HepG2 (cell line): ENCODE measurements around the gene P2RY6. TPM values are rescaled to one million over a fixed set of nuclear protein-coding genes. Genes with fewer than 3 reads are reported as not detected.

ENCODE experiments used
- CBFB ChIP-seq: sonication (generic); formaldehyde crosslinking; IDR thresholded peaks from 2 replicates; pipeline ENCODE4 v1.4.0; 2020; ENCODE audit warnings: missing genetic modification reagents
- HNF4A ChIP-seq: sonication (generic); formaldehyde crosslinking; IDR thresholded peaks from 2 replicates; pipeline ENCODE4 v1.4.0; 2020; ENCODE audit warnings: missing genetic modification reagents
- KDM4B ChIP-seq: sonication (generic); formaldehyde crosslinking; IDR thresholded peaks from 2 replicates; pipeline ENCODE4 v1.4.0; 2020; ENCODE audit warnings: missing genetic modification reagents
- KLF16 ChIP-seq, 2 experiments: sonication (generic) in 1 of 2; formaldehyde crosslinking in 1 of 2; IDR thresholded peaks; 2 replicates each; pipeline versions ENCODE4 v1.6.1 to v1.8.0; 2016 to 2023; ENCODE audit warnings: missing genetic modification reagents in 2 of 2, missing compliant biosample characterization in 1 of 2
- NCOA1 ChIP-seq: sonication (generic); formaldehyde crosslinking; IDR thresholded peaks from 2 replicates; pipeline ENCODE4 v1.9.0; 2021; ENCODE audit warnings: missing genetic modification reagents
- REXO4 ChIP-seq: sonication (generic); formaldehyde crosslinking; IDR thresholded peaks from 2 replicates; pipeline ENCODE4 v1.8.0; 2022; ENCODE audit warnings: missing genetic modification reagents, mild to moderate bottlenecking, borderline replicate concordance
- TBX2 ChIP-seq: sonication (generic); formaldehyde crosslinking; IDR thresholded peaks from 2 replicates; pipeline ENCODE4 v1.5.0; 2020; ENCODE audit warnings: missing genetic modification reagents, mild to moderate bottlenecking, borderline replicate concordance
- ZMYM2 ChIP-seq: sonication (generic); formaldehyde crosslinking; IDR thresholded peaks from 2 replicates; pipeline ENCODE4 v1.8.0; 2022; ENCODE audit warnings: mild to moderate bottlenecking, missing genetic modification reagents
- ZNF546 ChIP-seq: sonication (generic); formaldehyde crosslinking; conservative IDR thresholded peaks from 2 replicates; pipeline ENCODE4 v1.8.1; 2023; ENCODE audit warnings: mild to moderate bottlenecking, missing genetic modification reagents
- polyA plus RNA-seq, 8 experiments: library from polyadenylated mRNA; depleted of rRNA in 3 of 8; stranded (reverse) in 7 of 8; unstranded in 1 of 8; fragments of >200 nt; fragmentation: Illumina TruSeq in 4 of 8; extraction: Trizol in 4 of 8; gene quantifications; 2 replicates each; pipeline versions ENCODE4 v1.2.1 to v1.2.3, GENCODE V29; 2011 to 2016; ENCODE audit warnings: low read depth in 4 of 8, missing spikeins in 1 of 8, mixed read lengths in 1 of 8; ENCODE audit not compliant: insufficient read depth in 1 of 8
- total RNA-seq, 5 experiments: library from RNA; depleted of rRNA; stranded (reverse); fragments of >200 nt; fragmentation: Illumina TruSeq; extraction: Trizol; gene quantifications; 2 replicates each; pipeline ENCODE4 v1.2.3, GENCODE V29; 2016; ENCODE audit warnings: low read depth in 1 of 5
- TF ChIP-seq, protein P1 (sequence below): IDR thresholded peaks from 2 replicates; pipeline ENCODE4 v1.6.1; 2016; ENCODE audit warnings: low read depth, missing genetic modification reagents, missing compliant biosample characterization
- TF ChIP-seq, protein P2 (sequence below): sonication (generic); formaldehyde crosslinking; IDR thresholded peaks from 2 replicates; pipeline ENCODE4 v1.4.0; 2020; ENCODE audit warnings: missing genetic modification reagents, mild to moderate bottlenecking, borderline replicate concordance
- TF ChIP-seq, protein P3 (sequence below): sonication (generic); formaldehyde crosslinking; IDR thresholded peaks from 2 replicates; pipeline ENCODE4 v1.5.0; 2020; ENCODE audit warnings: missing genetic modification reagents
- TF ChIP-seq, protein P4 (sequence below), 2 experiments: fragments of 450-650 bp in 1 of 2; sonication (generic) in 1 of 2; formaldehyde crosslinking; IDR thresholded peaks; 2 replicates each; pipeline versions ENCODE4 v1.5.0 to v1.8.0; 2020 to 2022; ENCODE audit warnings: mild to moderate bottlenecking in 1 of 2, missing genetic modification reagents in 1 of 2
- TF ChIP-seq, protein P5 (sequence below): sonication (generic); formaldehyde crosslinking; IDR thresholded peaks from 2 replicates; pipeline ENCODE4 v1.5.0; 2020; ENCODE audit warnings: mild to moderate bottlenecking, missing genetic modification reagents

P2RY6 gene
- total and polyA plus RNA-seq, 2 of the 13 experiments (the other 11 are each of a cell fraction or from before 2014, with no cell fraction given) = 0.09 to 0.29 TPM

DNA sequence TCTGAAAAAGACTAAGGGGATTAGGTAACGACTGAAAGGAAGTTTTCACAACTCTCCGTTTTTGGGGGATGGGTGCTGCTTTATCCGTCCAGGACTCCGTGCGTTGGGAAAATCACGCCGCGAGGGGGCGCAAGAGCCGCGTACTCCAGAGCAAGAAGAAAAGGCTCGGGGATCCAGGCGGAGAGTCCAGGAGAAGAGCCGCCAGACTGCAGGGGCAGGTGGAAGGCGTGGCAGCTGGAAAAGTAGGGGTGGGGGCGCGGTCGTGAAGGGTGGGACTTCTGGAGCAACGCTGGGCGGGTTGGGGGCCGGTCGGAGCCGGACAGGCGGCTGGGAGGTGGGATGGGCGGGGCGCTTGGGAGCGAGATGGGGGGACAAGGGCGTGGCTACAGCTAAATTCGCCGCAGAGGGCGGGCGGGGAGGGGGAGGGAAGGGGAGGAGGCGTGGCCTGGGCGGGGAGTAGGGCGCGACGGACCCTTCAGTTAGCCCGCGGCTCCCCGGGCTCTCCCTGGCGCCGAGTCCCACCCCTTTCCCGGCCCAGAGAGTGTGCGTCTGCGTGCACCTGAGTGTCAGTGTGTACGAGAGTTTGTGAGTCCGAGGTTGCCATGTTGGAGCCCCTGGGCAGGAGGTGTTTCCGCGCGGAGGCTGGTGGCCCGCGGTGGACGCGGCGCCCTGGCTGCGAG lies 35.3 kb downstream of the P2RY6 start (continued):
- TF ChIP-seq, protein P1, sequence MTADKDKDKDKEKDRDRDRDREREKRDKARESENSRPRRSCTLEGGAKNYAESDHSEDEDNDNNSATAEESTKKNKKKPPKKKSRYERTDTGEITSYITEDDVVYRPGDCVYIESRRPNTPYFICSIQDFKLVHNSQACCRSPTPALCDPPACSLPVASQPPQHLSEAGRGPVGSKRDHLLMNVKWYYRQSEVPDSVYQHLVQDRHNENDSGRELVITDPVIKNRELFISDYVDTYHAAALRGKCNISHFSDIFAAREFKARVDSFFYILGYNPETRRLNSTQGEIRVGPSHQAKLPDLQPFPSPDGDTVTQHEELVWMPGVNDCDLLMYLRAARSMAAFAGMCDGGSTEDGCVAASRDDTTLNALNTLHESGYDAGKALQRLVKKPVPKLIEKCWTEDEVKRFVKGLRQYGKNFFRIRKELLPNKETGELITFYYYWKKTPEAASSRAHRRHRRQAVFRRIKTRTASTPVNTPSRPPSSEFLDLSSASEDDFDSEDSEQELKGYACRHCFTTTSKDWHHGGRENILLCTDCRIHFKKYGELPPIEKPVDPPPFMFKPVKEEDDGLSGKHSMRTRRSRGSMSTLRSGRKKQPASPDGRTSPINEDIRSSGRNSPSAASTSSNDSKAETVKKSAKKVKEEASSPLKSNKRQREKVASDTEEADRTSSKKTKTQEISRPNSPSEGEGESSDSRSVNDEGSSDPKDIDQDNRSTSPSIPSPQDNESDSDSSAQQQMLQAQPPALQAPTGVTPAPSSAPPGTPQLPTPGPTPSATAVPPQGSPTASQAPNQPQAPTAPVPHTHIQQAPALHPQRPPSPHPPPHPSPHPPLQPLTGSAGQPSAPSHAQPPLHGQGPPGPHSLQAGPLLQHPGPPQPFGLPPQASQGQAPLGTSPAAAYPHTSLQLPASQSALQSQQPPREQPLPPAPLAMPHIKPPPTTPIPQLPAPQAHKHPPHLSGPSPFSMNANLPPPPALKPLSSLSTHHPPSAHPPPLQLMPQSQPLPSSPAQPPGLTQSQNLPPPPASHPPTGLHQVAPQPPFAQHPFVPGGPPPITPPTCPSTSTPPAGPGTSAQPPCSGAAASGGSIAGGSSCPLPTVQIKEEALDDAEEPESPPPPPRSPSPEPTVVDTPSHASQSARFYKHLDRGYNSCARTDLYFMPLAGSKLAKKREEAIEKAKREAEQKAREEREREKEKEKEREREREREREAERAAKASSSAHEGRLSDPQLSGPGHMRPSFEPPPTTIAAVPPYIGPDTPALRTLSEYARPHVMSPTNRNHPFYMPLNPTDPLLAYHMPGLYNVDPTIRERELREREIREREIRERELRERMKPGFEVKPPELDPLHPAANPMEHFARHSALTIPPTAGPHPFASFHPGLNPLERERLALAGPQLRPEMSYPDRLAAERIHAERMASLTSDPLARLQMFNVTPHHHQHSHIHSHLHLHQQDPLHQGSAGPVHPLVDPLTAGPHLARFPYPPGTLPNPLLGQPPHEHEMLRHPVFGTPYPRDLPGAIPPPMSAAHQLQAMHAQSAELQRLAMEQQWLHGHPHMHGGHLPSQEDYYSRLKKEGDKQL (CRISPR knock-in tag) = no peak
- TF ChIP-seq TBX2 (CRISPR knock-in tag) (no peak; the same call in 1 of the 2 replicates), KDM4B (CRISPR knock-in tag) (no peak), KLF16 (CRISPR knock-in tag; IDR thresholded peaks at IDR 0.05) (peak in 1 of 2 experiments; percentile 72; a peak in 2 of 4 replicates), CBFB (CRISPR knock-in tag) (0 out of 2 replicates have a peak, but pooled peaks have one; percentile 13), HNF4A (CRISPR knock-in tag) (no peak), NCOA1 (no peak), ZMYM2 (CRISPR knock-in tag) (no peak), REXO4 (no peak), ZNF546 (CRISPR knock-in tag) (no peak)
- TF ChIP-seq, protein P2, sequence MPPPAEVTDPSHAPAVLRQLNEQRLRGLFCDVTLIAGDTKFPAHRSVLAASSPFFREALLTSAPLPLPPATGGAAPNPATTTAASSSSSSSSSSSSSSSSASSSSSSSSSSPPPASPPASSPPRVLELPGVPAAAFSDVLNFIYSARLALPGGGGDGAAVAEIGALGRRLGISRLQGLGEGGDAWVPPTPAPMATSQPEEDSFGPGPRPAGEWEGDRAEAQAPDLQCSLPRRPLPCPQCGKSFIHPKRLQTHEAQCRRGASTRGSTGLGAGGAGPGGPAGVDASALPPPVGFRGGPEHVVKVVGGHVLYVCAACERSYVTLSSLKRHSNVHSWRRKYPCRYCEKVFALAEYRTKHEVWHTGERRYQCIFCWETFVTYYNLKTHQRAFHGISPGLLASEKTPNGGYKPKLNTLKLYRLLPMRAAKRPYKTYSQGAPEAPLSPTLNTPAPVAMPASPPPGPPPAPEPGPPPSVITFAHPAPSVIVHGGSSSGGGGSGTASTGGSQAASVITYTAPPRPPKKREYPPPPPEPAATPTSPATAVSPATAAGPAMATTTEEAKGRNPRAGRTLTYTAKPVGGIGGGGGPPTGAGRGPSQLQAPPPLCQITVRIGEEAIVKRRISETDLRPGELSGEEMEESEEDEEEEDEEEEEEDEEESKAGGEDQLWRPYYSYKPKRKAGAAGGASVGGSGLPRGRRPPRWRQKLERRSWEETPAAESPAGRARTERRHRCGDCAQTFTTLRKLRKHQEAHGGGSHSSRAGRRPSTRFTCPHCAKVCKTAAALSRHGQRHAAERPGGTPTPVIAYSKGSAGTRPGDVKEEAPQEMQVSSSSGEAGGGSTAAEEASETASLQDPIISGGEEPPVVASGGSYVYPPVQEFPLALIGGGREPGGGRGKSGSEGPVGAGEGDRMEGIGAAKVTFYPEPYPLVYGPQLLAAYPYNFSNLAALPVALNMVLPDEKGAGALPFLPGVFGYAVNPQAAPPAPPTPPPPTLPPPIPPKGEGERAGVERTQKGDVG (CRISPR knock-in tag) = no peak
- TF ChIP-seq, protein P3, sequence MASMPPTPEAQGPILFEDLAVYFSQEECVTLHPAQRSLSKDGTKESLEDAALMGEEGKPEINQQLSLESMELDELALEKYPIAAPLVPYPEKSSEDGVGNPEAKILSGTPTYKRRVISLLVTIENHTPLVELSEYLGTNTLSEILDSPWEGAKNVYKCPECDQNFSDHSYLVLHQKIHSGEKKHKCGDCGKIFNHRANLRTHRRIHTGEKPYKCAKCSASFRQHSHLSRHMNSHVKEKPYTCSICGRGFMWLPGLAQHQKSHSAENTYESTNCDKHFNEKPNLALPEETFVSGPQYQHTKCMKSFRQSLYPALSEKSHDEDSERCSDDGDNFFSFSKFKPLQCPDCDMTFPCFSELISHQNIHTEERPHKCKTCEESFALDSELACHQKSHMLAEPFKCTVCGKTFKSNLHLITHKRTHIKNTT (CRISPR knock-in tag) = no peak
- TF ChIP-seq, protein P4, sequence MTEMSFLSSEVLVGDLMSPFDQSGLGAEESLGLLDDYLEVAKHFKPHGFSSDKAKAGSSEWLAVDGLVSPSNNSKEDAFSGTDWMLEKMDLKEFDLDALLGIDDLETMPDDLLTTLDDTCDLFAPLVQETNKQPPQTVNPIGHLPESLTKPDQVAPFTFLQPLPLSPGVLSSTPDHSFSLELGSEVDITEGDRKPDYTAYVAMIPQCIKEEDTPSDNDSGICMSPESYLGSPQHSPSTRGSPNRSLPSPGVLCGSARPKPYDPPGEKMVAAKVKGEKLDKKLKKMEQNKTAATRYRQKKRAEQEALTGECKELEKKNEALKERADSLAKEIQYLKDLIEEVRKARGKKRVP (CRISPR knock-in tag; IDR thresholded peaks at IDR 0.05) = peak in 1 of 2 experiments; percentile 31; a peak in 1 of 4 replicates
- TF ChIP-seq, protein P5, sequence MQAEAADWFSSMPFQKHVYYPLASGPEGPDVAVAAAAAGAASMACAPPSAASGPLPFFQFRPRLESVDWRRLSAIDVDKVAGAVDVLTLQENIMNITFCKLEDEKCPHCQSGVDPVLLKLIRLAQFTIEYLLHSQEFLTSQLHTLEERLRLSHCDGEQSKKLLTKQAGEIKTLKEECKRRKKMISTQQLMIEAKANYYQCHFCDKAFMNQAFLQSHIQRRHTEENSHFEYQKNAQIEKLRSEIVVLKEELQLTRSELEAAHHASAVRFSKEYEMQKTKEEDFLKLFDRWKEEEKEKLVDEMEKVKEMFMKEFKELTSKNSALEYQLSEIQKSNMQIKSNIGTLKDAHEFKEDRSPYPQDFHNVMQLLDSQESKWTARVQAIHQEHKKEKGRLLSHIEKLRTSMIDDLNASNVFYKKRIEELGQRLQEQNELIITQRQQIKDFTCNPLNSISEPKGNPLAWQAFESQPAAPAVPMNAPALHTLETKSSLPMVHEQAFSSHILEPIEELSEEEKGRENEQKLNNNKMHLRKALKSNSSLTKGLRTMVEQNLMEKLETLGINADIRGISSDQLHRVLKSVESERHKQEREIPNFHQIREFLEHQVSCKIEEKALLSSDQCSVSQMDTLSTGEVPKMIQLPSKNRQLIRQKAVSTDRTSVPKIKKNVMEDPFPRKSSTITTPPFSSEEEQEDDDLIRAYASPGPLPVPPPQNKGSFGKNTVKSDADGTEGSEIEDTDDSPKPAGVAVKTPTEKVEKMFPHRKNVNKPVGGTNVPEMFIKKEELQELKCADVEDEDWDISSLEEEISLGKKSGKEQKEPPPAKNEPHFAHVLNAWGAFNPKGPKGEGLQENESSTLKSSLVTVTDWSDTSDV (CRISPR knock-in tag) = 0 out of 2 replicates have a peak, but pooled peaks have one; percentile 0
